Erythroblast (primary cell): ENCODE data around the gene CYTH3.

Experiments used
- GATA1 ChIP-seq: IDR thresholded peaks from 2 replicates; pipeline ENCODE4 v1.6.1; 2011; ENCODE audit warnings: low read depth, mild to moderate bottlenecking, control low read depth, low read length, moderate library complexity
- POLR2A ChIP-seq: IDR thresholded peaks from 2 replicates; pipeline ENCODE4 v1.6.1; 2011; ENCODE audit warnings: mild to moderate bottlenecking, low read length

DNA sequence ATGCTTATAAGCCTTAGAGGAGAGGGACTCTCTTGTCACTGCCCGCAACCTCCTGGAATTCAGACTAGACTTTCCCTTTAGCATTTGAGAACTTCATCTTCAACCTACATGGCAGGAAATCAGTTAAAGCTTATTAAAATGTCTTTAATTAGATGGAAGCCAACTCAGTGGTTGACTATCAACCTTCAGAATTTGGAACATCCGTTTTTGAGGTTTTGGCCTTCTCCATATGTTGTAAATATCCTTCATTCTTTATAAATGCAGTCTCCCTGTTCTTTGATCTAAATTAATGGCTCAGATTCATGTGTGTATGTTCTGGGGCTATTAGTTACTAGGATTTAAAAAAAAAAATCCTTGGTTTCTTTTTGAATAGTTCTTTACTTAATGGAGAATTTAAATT lies 156.2 kb downstream of the CYTH3 start:
- TF ChIP-seq POLR2A (no peak), GATA1 (no peak)
